GM19395 (cell line): ENCODE results near the gene THOC2.
"Not testable (repeated sequence)": the region's sequence is repeated elsewhere in the genome, so short reads cannot be mapped to it uniquely, and the experiment has no call there.

Experiments
- ATAC-seq: cut with Tn5 transposase; IDR thresholded peaks from one replicate; pipeline ENCODE4 v1.9.1; 2021; ENCODE audit warnings: mild to moderate bottlenecking, moderate library complexity; ENCODE audit not compliant: unreplicated experiment

The THOC2 gene

GRCh38 chrX:123735137-123735536, 2.3 kb upstream of the THOC2 start:
- not testable (repeated sequence) for ATAC-seq

- not testable (repeated sequence) for ATAC-seq
These were observed 1.2 kb upstream of the THOC2 start for GRCh38 chrX:123734079-123734478.

GRCh38 chrX:123731987-123732669, 724 bp downstream of the THOC2 start:
- ATAC-seq: peak; percentile 17

GRCh38 chrX:123731258-123731986, 1.4 kb downstream of the THOC2 start:
- ATAC-seq: no peak

GRCh38 chrX:123728554-123728953, 4.3 kb downstream of the THOC2 start:
- no peak for ATAC-seq

- no peak for ATAC-seq
These were observed 4.8 kb downstream of the THOC2 start for GRCh38 chrX:123728016-123728415.

GRCh38 chrX:123722193-123722592, 10.7 kb downstream of the THOC2 start:
- ATAC-seq: not testable (repeated sequence)

GRCh38 chrX:123720486-123720885, 12.4 kb downstream of the THOC2 start:
- ATAC-seq: no peak

- ATAC-seq: no peak
These were observed 19.0 kb downstream of the THOC2 start for GRCh38 chrX:123713841-123714240.

- no peak for ATAC-seq
These were observed 19.4 kb downstream of the THOC2 start for GRCh38 chrX:123713434-123713833.

- not testable (repeated sequence) for ATAC-seq
These were observed 21.7 kb downstream of the THOC2 start for GRCh38 chrX:123711201-123711600.

GRCh38 chrX:123704781-123705180, 28.1 kb downstream of the THOC2 start:
- no peak for ATAC-seq

- ATAC-seq: no peak
These were observed 33.8 kb downstream of the THOC2 start for GRCh38 chrX:123698979-123699520.

- ATAC-seq: no peak
These were observed 36.5 kb downstream of the THOC2 start for GRCh38 chrX:123696334-123696733.

- no peak for ATAC-seq
These were observed 37.6 kb downstream of the THOC2 start for GRCh38 chrX:123695242-123695641.

- no peak for ATAC-seq
These were observed 41.1 kb downstream of the THOC2 start for GRCh38 chrX:123691776-123692175.

GRCh38 chrX:123688524-123688923, 44.3 kb downstream of the THOC2 start:
- no peak for ATAC-seq

- no peak for ATAC-seq
These were observed 47.6 kb downstream of the THOC2 start for GRCh38 chrX:123685232-123685631.

- ATAC-seq: no peak
These were observed 50.7 kb downstream of the THOC2 start for GRCh38 chrX:123682186-123682585.

- ATAC-seq: not testable (repeated sequence)
These were observed 53.0 kb downstream of the THOC2 start for GRCh38 chrX:123679733-123680460.

- no peak for ATAC-seq
These were observed 57.7 kb downstream of the THOC2 start for GRCh38 chrX:123675154-123675553.
